IMR-90 (cell line): ENCODE measurements around the gene SERPINC1.

Experiments
- NFE2L2 ChIP-seq: fragments of 150-350 bp; IDR thresholded peaks from 2 replicates; pipeline ENCODE4 v1.6.1; 2016; ENCODE audit warnings: low read depth, mild to moderate bottlenecking, low read length
- TF ChIP-seq, protein P1 (sequence below): conservative IDR thresholded peaks from 2 replicates; pipeline ENCODE4 v1.5.1; 2012; ENCODE audit warnings: mild to moderate bottlenecking, low read depth, low read length, improper control_type of control experiment

DNA sequence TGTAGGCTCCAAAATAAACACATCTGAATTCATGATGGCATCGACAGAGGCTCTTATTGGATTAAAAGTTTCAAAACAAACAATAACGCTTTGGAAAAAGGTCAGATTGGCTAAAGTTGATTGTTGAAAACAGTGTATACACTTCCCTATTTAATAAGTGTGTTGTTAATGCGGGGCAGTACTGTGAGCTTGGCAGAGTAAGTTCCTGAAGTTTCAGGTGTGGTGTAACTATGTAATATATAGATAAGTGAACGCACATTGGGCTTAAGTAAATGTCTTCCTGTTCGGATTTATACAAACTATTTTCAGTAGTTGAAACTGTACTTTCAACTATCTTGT lies 48.1 kb downstream of the SERPINC1 start:
- TF ChIP-seq, protein P1, sequence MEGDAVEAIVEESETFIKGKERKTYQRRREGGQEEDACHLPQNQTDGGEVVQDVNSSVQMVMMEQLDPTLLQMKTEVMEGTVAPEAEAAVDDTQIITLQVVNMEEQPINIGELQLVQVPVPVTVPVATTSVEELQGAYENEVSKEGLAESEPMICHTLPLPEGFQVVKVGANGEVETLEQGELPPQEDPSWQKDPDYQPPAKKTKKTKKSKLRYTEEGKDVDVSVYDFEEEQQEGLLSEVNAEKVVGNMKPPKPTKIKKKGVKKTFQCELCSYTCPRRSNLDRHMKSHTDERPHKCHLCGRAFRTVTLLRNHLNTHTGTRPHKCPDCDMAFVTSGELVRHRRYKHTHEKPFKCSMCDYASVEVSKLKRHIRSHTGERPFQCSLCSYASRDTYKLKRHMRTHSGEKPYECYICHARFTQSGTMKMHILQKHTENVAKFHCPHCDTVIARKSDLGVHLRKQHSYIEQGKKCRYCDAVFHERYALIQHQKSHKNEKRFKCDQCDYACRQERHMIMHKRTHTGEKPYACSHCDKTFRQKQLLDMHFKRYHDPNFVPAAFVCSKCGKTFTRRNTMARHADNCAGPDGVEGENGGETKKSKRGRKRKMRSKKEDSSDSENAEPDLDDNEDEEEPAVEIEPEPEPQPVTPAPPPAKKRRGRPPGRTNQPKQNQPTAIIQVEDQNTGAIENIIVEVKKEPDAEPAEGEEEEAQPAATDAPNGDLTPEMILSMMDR, result no peak
- no peak for TF ChIP-seq NFE2L2
